ENCODE results near the gene MGMT.
A peak's percentile ranks its signal among the peaks of the same experiment; 100 is the strongest.

The MGMT gene

DNA sequence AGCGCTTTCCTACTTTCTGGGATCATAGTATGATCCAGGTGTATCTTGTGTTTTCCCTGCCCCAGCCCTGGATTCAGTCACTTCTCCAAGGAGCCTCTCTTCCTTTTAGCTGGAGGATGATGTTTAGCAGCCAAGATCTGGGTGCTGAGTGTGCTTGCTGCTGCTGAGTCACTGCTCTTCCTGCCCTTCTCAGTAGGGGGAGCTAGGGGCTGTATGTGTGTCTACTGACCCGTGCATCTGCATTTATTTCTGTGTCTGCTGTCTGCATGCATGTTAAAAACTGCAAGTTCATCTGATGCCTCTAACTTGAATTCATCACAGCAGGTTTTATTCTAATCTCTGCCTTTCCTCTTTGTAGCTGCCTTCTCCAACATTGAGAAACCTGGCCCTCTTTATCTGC lies 31.6 kb downstream of the MGMT start:
- H3K4me3 ChIP-seq (ENCODE audit: low read length), result no peak overlapping the region
- TF ChIP-seq, protein P1, sequence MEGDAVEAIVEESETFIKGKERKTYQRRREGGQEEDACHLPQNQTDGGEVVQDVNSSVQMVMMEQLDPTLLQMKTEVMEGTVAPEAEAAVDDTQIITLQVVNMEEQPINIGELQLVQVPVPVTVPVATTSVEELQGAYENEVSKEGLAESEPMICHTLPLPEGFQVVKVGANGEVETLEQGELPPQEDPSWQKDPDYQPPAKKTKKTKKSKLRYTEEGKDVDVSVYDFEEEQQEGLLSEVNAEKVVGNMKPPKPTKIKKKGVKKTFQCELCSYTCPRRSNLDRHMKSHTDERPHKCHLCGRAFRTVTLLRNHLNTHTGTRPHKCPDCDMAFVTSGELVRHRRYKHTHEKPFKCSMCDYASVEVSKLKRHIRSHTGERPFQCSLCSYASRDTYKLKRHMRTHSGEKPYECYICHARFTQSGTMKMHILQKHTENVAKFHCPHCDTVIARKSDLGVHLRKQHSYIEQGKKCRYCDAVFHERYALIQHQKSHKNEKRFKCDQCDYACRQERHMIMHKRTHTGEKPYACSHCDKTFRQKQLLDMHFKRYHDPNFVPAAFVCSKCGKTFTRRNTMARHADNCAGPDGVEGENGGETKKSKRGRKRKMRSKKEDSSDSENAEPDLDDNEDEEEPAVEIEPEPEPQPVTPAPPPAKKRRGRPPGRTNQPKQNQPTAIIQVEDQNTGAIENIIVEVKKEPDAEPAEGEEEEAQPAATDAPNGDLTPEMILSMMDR (IDR thresholded peaks at IDR 0.05; ENCODE audit: insufficient read depth, low read depth, low read length, missing control alignments), result no peak
- DNase-seq (ENCODE audit: low read depth), result no peak

DNA sequence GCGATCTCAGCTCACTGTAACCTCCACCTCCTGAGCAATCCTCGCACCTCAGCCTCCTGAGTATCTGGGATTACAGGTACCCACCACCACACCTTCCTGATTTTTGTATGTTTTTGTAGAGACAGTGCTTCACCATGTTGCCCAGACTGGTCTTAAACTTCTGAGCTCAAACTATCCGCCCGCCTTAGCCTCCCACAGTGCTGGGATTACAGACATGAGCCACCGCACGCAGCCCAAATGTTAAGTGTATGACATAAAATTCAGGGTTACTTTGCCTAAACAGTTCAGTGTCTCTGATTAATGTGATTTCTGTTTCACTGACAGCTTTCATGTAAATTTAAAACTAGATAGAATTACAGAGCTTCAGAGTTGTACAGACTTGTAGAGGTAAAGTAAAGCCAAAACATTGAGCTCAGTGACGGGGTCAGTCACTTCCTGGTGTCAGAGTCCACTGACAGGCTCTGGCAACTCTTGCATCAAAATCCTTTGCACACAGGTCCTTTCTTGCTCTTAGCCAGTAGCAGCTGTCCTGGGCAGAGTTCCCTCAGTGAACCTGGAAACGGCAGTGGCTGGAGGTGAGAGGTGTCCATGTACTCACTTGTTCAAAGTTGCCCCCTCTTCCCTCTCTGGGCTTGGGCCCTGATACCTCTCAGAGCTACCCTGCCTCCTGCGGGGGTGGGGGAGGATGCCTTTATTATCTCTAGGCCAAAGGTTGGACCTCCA lies 33.7 kb downstream of the MGMT start:
- DNase-seq (ENCODE audit: low read depth), result peak; percentile 63
- TF ChIP-seq, protein P1 (IDR thresholded peaks at IDR 0.05; ENCODE audit: insufficient read depth, low read depth, low read length, missing control alignments), result no peak
- H3K4me3 ChIP-seq (ENCODE audit: low read length), result no peak overlapping the region

DNA sequence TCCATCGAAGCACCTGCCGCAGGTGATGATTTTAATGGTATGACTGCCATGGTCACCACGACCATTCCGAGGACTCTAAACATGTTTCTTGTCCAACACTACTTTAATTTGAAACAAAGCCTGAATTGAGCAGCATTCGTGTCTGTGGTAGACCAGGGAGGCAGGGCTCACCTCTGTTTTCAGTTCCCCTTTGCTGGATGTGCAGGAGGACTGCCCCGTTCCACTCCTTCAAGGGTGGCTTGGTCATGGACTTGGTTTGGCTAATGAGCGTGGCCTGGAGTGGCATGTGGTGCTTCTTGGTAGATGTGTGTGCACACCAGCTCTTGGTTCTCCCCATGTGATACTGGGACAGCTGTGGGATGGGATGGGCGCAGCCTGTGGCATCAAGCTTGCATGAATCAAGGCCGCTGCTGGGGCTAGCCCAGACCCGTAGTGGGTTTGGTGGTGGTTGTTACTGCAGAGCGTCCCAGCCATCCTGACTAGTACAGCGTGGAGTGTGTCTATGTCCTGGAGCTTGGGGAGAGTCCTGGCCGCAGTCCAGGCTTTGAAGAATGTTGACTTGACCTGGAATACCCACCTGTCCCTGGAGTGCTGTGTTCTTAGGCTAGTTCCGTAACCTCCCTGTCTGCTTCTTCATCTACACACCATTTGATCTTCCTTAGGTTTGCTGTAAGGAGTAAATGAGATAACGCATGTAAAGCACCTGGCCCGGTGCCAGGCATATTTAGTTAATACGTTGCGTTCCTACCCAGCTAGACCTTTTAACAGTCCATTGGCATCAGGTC lies 34.8 kb downstream of the MGMT start:
- TF ChIP-seq, protein P1 (IDR thresholded peaks at IDR 0.05; ENCODE audit: insufficient read depth, low read depth, low read length, missing control alignments), result no peak
- peak; percentile 52 for DNase-seq (ENCODE audit: low read depth)

DNA sequence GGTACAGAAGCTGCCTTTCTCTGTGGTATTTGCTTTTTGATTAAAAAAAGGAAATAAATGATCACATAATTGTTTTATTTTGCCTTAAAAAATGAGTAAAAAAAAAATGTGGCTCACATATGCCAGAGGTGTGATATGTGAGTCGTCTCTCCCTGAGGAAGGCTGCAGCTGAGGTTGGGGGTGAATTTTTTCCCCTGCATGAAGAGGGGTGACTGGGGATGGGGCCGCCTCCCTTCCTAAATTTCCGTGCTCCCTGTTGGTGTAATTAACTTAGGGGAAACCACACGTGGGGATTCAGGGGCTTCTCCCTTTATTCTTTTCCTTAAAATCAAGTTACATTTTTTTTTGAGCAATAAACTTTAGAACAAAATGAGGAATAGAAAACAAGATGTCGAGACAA lies 35.4 kb downstream of the MGMT start:
- no peak overlapping the region for H3K4me3 ChIP-seq (ENCODE audit: low read length)
- no peak for DNase-seq (ENCODE audit: low read depth)
- TF ChIP-seq, protein P1 (IDR thresholded peaks at IDR 0.05; ENCODE audit: insufficient read depth, low read depth, low read length, missing control alignments), result no peak

More for the DNA sequence above, 34.8 kb downstream of the MGMT start:
- H3K4me3 ChIP-seq (ENCODE audit: low read length), result no peak overlapping the region

DNA sequence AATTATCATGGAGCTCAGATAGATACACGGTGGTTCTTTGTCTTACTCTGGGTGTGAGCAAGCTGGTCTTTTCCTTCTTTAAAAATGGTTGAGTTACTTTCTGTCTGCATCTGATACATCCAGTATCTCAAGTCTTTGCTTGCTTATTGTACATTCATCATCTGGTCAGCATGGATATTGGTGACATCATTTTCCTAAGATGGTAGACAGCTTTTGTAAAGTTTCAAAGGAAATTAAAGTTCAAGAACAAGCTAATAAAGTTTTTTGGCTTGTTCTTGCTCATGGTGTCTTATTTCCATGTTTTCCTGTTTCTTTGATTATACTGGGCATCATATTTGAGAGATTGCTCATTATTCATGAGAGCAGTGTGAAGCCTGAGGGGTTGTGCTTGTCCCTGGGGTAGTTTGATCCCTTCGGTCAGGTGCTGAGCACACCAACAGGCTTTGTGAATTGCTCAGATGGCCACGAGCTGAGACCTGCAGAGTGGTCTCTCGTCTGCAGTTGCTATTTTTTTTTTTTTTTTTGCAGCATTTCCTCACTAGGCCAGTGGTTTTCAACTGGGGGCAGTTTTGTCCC lies 38.5 kb downstream of the MGMT start:
- TF ChIP-seq, protein P1 (IDR thresholded peaks at IDR 0.05; ENCODE audit: insufficient read depth, low read depth, low read length, missing control alignments), result no peak
- peak; percentile 74 for DNase-seq (ENCODE audit: low read depth)
- H3K4me3 ChIP-seq (ENCODE audit: low read length), result no peak overlapping the region

DNA sequence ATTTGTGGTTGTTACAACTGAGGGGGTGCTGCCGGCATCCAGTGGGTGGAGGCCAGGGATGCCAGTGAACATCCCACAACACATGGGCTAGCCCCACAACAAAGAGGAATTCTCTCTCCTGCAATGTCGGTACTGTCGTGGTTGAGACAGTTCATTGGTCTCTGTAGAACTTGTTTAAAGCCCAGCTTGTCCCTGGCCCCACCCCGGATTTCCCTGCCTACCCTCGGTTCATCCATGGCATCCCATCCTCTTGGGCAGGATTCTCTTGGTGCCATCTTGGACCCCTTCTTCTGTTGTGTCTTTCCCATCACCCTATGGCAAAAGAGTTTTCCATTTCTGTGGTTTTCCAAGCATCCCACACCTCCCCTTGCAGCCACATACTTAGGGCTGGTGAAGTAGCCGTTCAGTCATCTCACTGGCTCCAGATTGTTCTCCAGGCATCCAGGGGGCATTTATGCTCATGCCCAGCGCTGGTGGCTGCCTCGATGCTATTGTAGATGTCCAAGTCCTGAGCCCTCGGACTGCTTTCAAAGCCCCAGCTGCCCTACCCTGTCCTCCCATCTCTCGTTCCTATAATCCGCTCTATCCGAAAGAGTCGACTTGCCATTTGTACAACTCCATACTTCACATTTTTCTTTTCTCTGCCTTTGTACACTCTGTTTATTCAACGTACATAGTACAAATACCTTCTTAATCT lies 39.2 kb downstream of the MGMT start:
- no peak overlapping the region for H3K4me3 ChIP-seq (ENCODE audit: low read length)
- TF ChIP-seq, protein P1 (IDR thresholded peaks at IDR 0.05; ENCODE audit: insufficient read depth, low read depth, low read length, missing control alignments), result no peak
- no peak for DNase-seq (ENCODE audit: low read depth)
